GM19193 (cell line): Measurements from ENCODE around the gene IL1RAPL1.

Experiments used
- POLR2A ChIP-seq: IDR thresholded peaks from 4 replicates; pipeline ENCODE4 v1.6.1; 2011; ENCODE audit not compliant: insufficient read depth, insufficient read length; ENCODE audit errors: extremely low read depth

Gene IL1RAPL1

DNA sequence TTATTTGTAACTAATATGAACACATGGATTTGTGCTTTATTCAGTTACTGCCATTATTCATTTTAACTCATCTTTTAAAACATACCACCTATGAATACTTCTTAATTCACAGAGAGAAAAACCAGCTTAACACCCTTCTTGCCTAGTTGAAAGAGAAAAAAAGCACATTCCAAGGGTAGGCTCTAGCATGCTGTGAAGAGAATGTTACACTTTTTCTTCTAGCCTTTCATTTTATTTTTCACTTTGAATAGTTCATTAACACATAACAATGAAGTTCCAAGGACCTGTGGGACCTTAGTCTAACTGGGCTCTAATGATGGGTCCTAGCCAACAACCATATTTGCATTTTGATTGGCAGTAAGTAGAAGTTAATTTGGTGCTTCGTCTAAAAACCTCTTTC is 1348.2 kb downstream of the IL1RAPL1 start:
- TF ChIP-seq POLR2A: no peak

DNA sequence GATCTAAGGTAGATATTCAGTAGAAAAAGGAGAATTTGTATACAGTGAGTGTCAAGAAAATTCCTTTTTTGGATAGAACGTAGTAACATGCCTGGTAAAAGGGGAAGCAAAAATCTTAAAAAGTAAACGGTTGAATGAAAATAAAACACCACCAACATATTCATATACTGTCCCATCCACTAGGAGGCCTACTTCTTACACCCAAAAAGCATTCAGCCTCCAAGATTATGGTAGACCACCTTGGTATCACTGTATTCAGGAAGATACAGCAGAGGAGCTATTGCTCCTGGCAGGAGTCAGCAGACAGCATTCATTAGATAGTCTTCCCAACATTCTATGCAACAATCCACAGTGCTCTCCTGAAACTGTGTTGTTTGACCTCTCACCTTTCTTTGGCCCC is 1353.5 kb downstream of the IL1RAPL1 start:
- TF ChIP-seq POLR2A: no peak

DNA sequence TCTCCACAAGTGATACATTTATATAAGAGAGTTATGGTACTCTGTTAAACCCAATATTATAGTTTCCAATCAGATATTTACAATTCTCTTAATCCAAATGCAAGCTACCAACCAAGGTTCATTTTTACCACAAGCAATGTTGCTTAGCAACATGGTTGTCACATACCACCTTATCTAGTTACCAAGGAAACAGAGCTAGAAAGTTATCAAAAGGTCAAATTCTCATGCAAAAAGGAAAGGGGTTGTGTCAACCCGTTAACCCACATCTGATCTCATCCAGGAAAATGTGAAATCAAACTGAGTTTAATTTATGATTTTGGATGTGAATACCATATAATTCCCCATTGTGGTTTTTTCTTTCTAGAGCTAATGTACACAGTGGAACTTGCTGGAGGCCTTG is 1354.0 kb downstream of the IL1RAPL1 start:
- no peak for TF ChIP-seq POLR2A

DNA sequence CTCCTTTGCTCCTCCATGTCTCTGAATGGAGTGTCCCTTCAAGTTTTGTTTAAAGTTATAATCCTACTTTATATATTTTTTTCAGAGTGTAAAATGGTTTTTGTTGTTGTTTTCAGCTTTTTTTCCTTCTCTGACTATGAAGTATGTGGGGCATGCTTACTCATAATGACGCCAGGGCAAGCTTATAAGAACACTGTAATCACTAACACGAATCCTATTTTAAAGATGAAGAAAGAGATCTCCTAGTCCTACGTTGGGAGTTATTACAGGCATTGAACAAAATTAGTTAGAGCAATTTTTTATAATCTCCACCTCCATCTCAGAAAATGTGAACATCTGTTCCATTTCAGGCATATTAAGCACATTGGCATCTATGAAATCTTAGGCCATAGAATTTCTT is 1360.0 kb downstream of the IL1RAPL1 start:
- TF ChIP-seq POLR2A: no peak

DNA sequence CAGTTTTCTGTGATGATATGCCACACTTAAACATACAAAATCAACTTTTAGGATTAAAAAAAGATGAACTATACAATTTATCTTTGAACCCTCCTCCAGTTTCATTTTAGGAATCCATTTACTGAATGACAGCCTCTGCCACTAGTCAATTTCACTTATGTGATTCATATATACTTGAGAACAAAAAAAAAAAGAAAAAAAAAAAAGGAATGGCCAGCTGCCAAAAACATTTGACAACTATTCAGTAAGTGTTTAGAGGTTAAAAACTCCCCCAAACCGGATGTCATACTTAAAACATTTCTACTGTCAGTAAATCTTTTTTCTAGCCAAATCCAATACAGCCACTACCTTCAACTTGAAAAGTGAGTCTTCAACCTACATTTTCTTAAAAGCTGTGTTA is 1361.4 kb downstream of the IL1RAPL1 start:
- TF ChIP-seq POLR2A: no peak

DNA sequence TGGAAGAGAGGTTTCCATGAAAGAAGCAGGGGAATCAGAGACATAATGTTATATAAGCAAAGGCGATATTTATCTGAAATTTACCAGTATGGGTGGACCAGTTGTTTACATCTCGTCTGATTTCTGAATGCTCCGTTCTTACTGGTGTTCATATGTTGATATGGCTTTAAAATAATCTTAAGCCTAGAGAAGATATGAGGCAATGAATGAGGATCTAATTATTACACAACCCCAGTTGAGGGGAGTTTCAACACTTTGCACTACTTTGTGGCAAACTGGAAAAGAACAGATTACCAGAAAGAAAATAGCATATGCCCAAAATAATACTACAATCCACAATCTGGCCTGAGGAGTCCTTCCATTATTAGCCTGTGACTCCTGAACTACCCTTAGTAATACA is 1364.8 kb downstream of the IL1RAPL1 start:
- TF ChIP-seq POLR2A: no peak

DNA sequence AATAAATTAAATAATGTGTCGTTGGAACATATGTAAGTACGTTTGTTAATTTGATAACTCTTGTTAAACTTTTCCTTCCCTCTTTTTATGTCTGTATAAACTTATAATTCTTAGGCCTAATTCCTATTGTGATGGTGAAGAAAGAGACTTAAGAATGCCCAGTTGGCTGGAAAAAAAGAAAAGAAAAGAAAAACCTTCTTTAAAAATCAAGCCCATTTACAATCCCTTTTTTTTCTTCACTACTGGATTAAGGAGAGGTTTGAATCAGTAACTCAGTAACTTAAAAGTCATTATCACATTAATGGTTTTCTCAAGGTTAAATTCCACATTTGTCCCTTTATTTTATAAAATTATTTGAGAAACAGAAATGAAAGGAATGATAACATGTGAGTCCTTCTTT is 1374.8 kb downstream of the IL1RAPL1 start:
- no peak for TF ChIP-seq POLR2A

DNA sequence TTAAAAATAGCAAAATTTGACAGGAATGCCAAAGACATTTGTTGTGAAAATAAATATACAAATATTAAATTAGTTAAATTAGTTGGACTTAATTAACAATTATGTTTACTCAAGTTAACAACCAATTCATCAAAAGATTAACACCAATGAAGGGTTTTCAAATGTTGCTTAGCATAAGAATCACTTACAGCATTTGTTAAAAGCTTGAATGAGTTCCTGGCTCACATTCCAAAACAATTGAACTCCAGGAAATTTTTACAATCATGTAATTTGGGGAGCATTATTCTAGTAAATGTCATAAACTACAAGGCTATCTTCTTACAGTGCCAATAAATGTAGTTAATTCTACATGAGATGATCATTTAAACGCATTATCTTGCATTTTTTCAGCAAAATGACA is 1378.4 kb downstream of the IL1RAPL1 start:
- TF ChIP-seq POLR2A: no peak

DNA sequence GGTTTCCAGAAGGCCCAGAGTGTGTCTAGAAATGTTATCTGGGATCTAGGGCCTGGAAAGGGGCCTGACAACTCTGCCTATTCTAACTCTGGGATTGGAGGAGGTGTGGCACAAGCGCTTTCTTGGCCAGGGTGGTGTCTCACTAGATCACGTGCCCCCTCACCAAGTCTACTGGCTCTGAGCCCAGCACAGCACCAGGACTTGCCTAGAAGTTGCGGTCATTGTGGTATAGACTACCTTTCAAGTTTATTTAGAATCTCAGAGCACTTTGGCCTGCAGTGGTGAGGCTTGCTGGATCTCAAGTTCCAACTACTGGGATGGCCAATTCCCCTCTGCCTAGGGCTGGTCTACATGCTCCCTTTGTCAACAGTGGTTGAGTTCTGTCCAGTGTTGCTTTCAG is 1404.8 kb downstream of the IL1RAPL1 start:
- TF ChIP-seq POLR2A: no peak

DNA sequence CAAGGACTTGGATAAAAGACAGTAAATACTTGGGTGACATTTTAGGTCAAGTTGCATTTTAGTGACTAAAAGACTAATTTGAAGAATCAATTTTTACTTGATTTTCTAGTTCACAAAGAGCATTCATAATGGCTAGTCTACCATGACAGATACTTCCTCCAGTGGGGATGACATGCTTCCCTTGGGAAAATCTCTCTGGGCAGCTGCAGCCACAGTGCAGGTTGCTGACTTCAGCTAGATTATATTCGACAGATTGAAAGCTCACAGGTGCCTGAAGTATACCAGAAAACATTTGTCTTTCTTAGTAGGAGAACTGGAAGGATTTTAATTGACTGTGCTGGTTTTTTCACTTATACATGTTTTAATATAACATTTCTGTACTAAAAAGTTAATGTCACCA is 1418.6 kb downstream of the IL1RAPL1 start:
- TF ChIP-seq POLR2A: no peak
